K562 (cell line): ENCODE measurements around the gene ERMP1. TPM values are rescaled to one million over a fixed set of nuclear protein-coding genes. Genes with fewer than 3 reads are reported as not detected.

Experiments used
- ATAC-seq: fragments of 200-7000 bp; cut with Tn5 transposase; 3 replicates; pipeline ENCODE4 v1.9.1; 2020; ENCODE audit warnings: moderate library complexity
- BruUV-seq: library from RNA; stranded (reverse); fragments of 400-500 nt; replicated peaks from 2 replicates; lab custom pipeline; 2021; lab: Mats Ljungman, UMichigan
- CTCF ChIA-PET: fragments of 300-600 bp; formaldehyde crosslinking; extraction: SDS; loops from one replicate; lab custom pipeline; 2021; ENCODE audit warnings: low intra/inter-chr PET ratio; lab: Yijun Ruan, JAX
- POLR2A ChIA-PET: fragments of 300-600, 350-650 bp; sonication (Branson Sonifier 250); formaldehyde crosslinking; extraction: SDS; loops from one replicate; lab custom pipeline; 2021; ENCODE audit warnings: antibody characterized with exemption, inconsistent platforms; lab: Yijun Ruan, JAX
- DNase-seq, 4 experiments: peaks; one replicate each; pipeline versions ENCODE4 v3.0.0 to v3.0.0-alpha.2; 2011 to 2018; ENCODE audit warnings: low spot score in 3 of 4, mixed read lengths in 3 of 4; ENCODE audit errors: extremely low read depth in 1 of 4
- FAIRE-seq: peaks from 2 replicates; lab custom pipeline; 2011; peaks lifted over from hg19 to GRCh38; lab: Jason Lieb, UNC
- H2AFZ ChIP-seq: 2 replicates; pipeline ENCODE4 v1.6.0; 2011; ENCODE audit warnings: low read depth, low read length, control low read depth, inconsistent platforms
- H3K27ac ChIP-seq: fragments of 200-600 bp; 3 replicates; pipeline ENCODE4 v1.8.0; 2011; ENCODE audit warnings: low read depth, mild to moderate bottlenecking, control low read depth, inconsistent platforms, low read length, moderate library complexity, mixed read lengths; ENCODE audit errors: extremely low read depth
- H3K27me3 ChIP-seq, 2 experiments: fragments of 300-600 bp in 1 of 2; 2 replicates in 1 of 2; 3 replicates in 1 of 2; pipeline versions ENCODE4 v1.6.0 to v1.8.0; 2011; ENCODE audit warnings: inconsistent platforms in 2 of 2, low read length in 2 of 2, mild to moderate bottlenecking in 1 of 2, mixed read lengths in 1 of 2, moderate library complexity in 1 of 2; ENCODE audit not compliant: control insufficient read depth in 2 of 2, insufficient read depth in 2 of 2
- H3K36me3 ChIP-seq: fragments of 300-600 bp; 3 replicates; pipeline ENCODE4 v1.8.0; 2011; ENCODE audit warnings: mild to moderate bottlenecking, low read length, inconsistent platforms; ENCODE audit not compliant: control insufficient read depth, insufficient read depth
- H3K4me1 ChIP-seq, 2 experiments: fragments of 200-600 bp in 1 of 2; replicated peaks in 1 of 2; 2 replicates in 1 of 2; 3 replicates in 1 of 2; pipeline versions ENCODE4 v1.5.1 to v1.8.0; 2011; ENCODE audit warnings: inconsistent platforms in 2 of 2, low read length in 2 of 2, mild to moderate bottlenecking in 1 of 2, mixed read lengths in 1 of 2, moderate library complexity in 1 of 2; ENCODE audit not compliant: control insufficient read depth in 2 of 2, insufficient read depth in 2 of 2
- H3K4me2 ChIP-seq: 2 replicates; pipeline ENCODE4 v1.6.1; 2011; ENCODE audit warnings: low read length, control low read depth, inconsistent platforms, mixed read lengths; ENCODE audit not compliant: insufficient read depth
- H3K4me3 ChIP-seq: fragments of 200-600 bp; sonication (generic), shearing (Covaris generic); 2 replicates; pipeline ENCODE4 v1.5.1; 2016; ENCODE audit warnings: control low read depth, inconsistent platforms
- H3K79me2 ChIP-seq: fragments of 200-600 bp; 3 replicates; pipeline ENCODE4 v1.8.0; 2011; ENCODE audit warnings: low read length, inconsistent platforms; ENCODE audit not compliant: control insufficient read depth, insufficient read depth
- H3K9ac ChIP-seq, 2 experiments: 2 replicates each; pipeline versions ENCODE4 v1.6.0 to v1.6.1; 2011; ENCODE audit warnings: low read depth in 2 of 2, low read length in 2 of 2, control low read depth in 1 of 2, inconsistent platforms in 1 of 2, mild to moderate bottlenecking in 1 of 2, mixed read lengths in 1 of 2; ENCODE audit not compliant: insufficient read depth in 1 of 2
- H3K9me1 ChIP-seq: one replicate; pipeline ENCODE4 v1.6.0; 2011; ENCODE audit warnings: inconsistent platforms, mild to moderate bottlenecking, low read length, moderate library complexity; ENCODE audit not compliant: control insufficient read depth, insufficient read depth
- H3K9me3 ChIP-seq: replicated peaks from 2 replicates; pipeline ENCODE4 v1.5.1; 2011; ENCODE audit warnings: low read depth, low read length, inconsistent platforms; ENCODE audit not compliant: control insufficient read depth, insufficient read depth
- H4K20me1 ChIP-seq: replicated peaks from 2 replicates; pipeline ENCODE4 v1.6.1; 2011; ENCODE audit warnings: low read length, inconsistent platforms, mixed read lengths; ENCODE audit not compliant: control insufficient read depth, insufficient read depth
- ARID4B ChIP-seq: sonication (generic); formaldehyde crosslinking; IDR thresholded peaks from 2 replicates; pipeline ENCODE4 v1.8.0; 2022; ENCODE audit warnings: mild to moderate bottlenecking, missing genetic modification reagents
- DPF2 ChIP-seq: fragments of 450-650 bp; IDR thresholded peaks from 2 replicates; pipeline ENCODE4 v1.6.1; 2016
- ELK1 ChIP-seq: sonication (generic); formaldehyde crosslinking; IDR thresholded peaks from 2 replicates; pipeline ENCODE4 v1.8.1; 2022; ENCODE audit warnings: missing genetic modification reagents
- GTF2F1 ChIP-seq: IDR thresholded peaks from 2 replicates; pipeline ENCODE4 v1.6.1; 2011; ENCODE audit warnings: low read depth, low read length, improper control_type of control experiment
- ID3 ChIP-seq, 2 experiments: fragments of 250-450 bp in 1 of 2; fragments of 450-650 bp in 1 of 2; sonication (Bioruptor Pico) in 1 of 2; IDR thresholded peaks; 2 replicates each; pipeline versions ENCODE4 v1.6.1 to v1.8.0; 2016 to 2021; ENCODE audit warnings: mild to moderate bottlenecking in 2 of 2, moderate library complexity in 2 of 2, missing compliant biosample characterization in 1 of 2, missing genetic modification characterization in 1 of 2
- KLF16 ChIP-seq: IDR thresholded peaks from 2 replicates; pipeline ENCODE4 v1.6.1; 2016; ENCODE audit warnings: antibody characterized with exemption
- NFXL1 ChIP-seq: fragments of 450-650 bp; formaldehyde crosslinking; IDR thresholded peaks from 2 replicates; pipeline ENCODE4 v1.4.0; 2021; ENCODE audit warnings: mild to moderate bottlenecking
- PCBP1 ChIP-seq: fragments of 200-400 bp; formaldehyde crosslinking; IDR thresholded peaks from 2 replicates; pipeline ENCODE4 v1.6.1; 2018; ENCODE audit warnings: mild to moderate bottlenecking, low read depth, low read length; ENCODE audit not compliant: poor library complexity, severe bottlenecking
- PCBP2 ChIP-seq: fragments of 200-400 bp; formaldehyde crosslinking; IDR thresholded peaks from 2 replicates; pipeline ENCODE4 v1.6.1; 2018; ENCODE audit warnings: low read length, low read depth, mild to moderate bottlenecking, moderate library complexity; ENCODE audit not compliant: poor library complexity, severe bottlenecking
- PREB ChIP-seq: sonication (generic); formaldehyde crosslinking; IDR thresholded peaks from 2 replicates; pipeline ENCODE4 v1.8.1; 2023; ENCODE audit warnings: mild to moderate bottlenecking, missing genetic modification reagents
- RBM15 ChIP-seq: fragments of 200-400 bp; formaldehyde crosslinking; IDR thresholded peaks from 2 replicates; pipeline ENCODE4 v1.6.1; 2018; ENCODE audit warnings: mild to moderate bottlenecking, low read length, moderate library complexity; ENCODE audit not compliant: insufficient read depth
- SMC3 ChIP-seq: conservative IDR thresholded peaks from 2 replicates; pipeline ENCODE4 v1.6.1; 2011; ENCODE audit warnings: low read depth, low read length, improper control_type of control experiment; ENCODE audit not compliant: insufficient read depth
- SRSF7 ChIP-seq: fragments of 200-400 bp; formaldehyde crosslinking; optimal IDR thresholded peaks from 2 replicates; pipeline ENCODE3; 2017; ENCODE audit warnings: mild to moderate bottlenecking, low read depth, low read length
- ZNF75A ChIP-seq: fragments of 450-650 bp; formaldehyde crosslinking; IDR thresholded peaks from 2 replicates; pipeline ENCODE4 v1.4.0; 2020; ENCODE audit warnings: mild to moderate bottlenecking
- WGBS: fragments of 100-300 bp; shearing (Covaris generic); methylation state at CpG from one replicate; pipeline ENCODE4 v1.1.6; 2016; ENCODE audit warnings: low coverage, mixed read lengths; ENCODE audit not compliant: insufficient coverage; ENCODE audit errors: missing lambda C conversion rate; 5-methylcytosine and 5-hydroxymethylcytosine counted together
- in situ Hi-C: fragments of 300-500 bp; cut with MboI; formaldehyde crosslinking; loops from 4 replicates; pipeline ENCODE4 v1.15.0; 2018; ENCODE audit warnings: inconsistent platforms, mixed read lengths
- intact Hi-C: fragments of 100-400 bp; cut with micrococcal nuclease; formaldehyde crosslinking; loops from 2 replicates; pipeline ENCODE4 v1.14.2; 2022
- polyA plus RNA-seq, 8 experiments: library from polyadenylated mRNA; depleted of rRNA in 4 of 8; stranded (reverse) in 5 of 8; unstranded in 3 of 8; fragments of >200 nt; fragmentation: Nextera tagmentation in 2 of 8; fragmentation: Illumina TruSeq in 1 of 8; extraction: Ambion mirVana in 2 of 8; extraction: Trizol in 1 of 8; gene quantifications; 2 replicates each; pipeline versions ENCODE4 v1.2.1 to v1.2.3, GENCODE V29; 2011 to 2014; ENCODE audit warnings: inconsistent platforms in 1 of 8, missing spikeins in 1 of 8
- total RNA-seq, 7 experiments: library from RNA; depleted of rRNA in 6 of 7; stranded (reverse); fragments of >200 nt in 6 of 7; fragmentation: Illumina TruSeq in 2 of 7; extraction: Trizol in 2 of 7; gene quantifications; 2 replicates each; pipeline versions ENCODE4 v1.2.1 to v1.2.3, GENCODE V29; 2011 to 2021; ENCODE audit warnings: low replicate concordance in 1 of 7

Gene ERMP1
- total and polyA plus RNA-seq, 9 of the 15 experiments (the other 6 are each of a cell fraction or from before 2014, with no cell fraction given): 2.5 to 26.3 (median 12.6) TPM

- POLR2A ChIA-PET: interaction anchor here (0.6 kb wide), 1 partner anchor 8 kb away, joined by 4 read pairs; no protein-coding TSS in a partner anchor
- in situ Hi-C loops: no loop called here
- TF ChIP-seq DPF2: no peak
- TF ChIP-seq SMC3: no peak
- no peak for TF ChIP-seq PCBP2
- TF ChIP-seq ELK1: no peak
- TF ChIP-seq ID3 (CRISPR knock-in tag; IDR thresholded peaks at IDR 0.05): no peak
- no peak for TF ChIP-seq ID3 (tag; IDR thresholded peaks at IDR 0.05)
- TF ChIP-seq SRSF7: no peak
- TF ChIP-seq ARID4B (CRISPR knock-in tag): no peak
- TF ChIP-seq NFXL1 (CRISPR knock-in tag): no peak
- TF ChIP-seq GTF2F1: no peak
- no peak for TF ChIP-seq PCBP1
- no peak for TF ChIP-seq ZNF75A (CRISPR knock-in tag)
- no peak for TF ChIP-seq KLF16
- TF ChIP-seq PREB (CRISPR knock-in tag): no peak
- no peak for TF ChIP-seq RBM15
Observed at GRCh38 chr9:5843794-5844471, 11.0 kb upstream of the ERMP1 start.

More at GRCh38 chr9:5843794-5844471, 11.0 kb upstream of the ERMP1 start:
- peaks cover 11 to 40% of the 10 kb centered on the region in 2 experiments; a peak in 4 of 5 replicates for H3K4me1 ChIP-seq
- no peak overlapping the region for H3K4me3 ChIP-seq
- ATAC-seq: peak; percentile 14; the same call in 2 of the 3 replicates
- DNase-seq: peak in 2 of 4 experiments; percentile 23 to 29
- H3K9me3 ChIP-seq: no peaks in the 10 kb centered on the region; the same call in 1 of the 2 replicates
- peak overlapping the region; percentile 25; the same call in 1 of the 2 replicates for H2AFZ ChIP-seq
- intact Hi-C loops: no loop called here
- CTCF ChIA-PET: no interaction called here
- FAIRE-seq: peak; percentile 29
- H3K36me3 ChIP-seq: no peaks in the 10 kb centered on the region
- no peaks in the 10 kb centered on the region for H4K20me1 ChIP-seq
- peak overlapping the region; percentile 58; the same call in 1 of the 3 replicates for H3K27ac ChIP-seq
- 37% methylated on average over 5 of the region's 8 CpGs for WGBS
- no peaks in the 10 kb centered on the region for H3K27me3 ChIP-seq
- H3K9me1 ChIP-seq: no peaks in the 10 kb centered on the region
- H3K4me2 ChIP-seq: no peak overlapping the region
- BruUV-seq: no TSS peak
- no peaks in the 10 kb centered on the region for H3K79me2 ChIP-seq
- no peak overlapping the region for H3K9ac ChIP-seq
